MV-4-11 (cell line): Measurements from ENCODE around the gene RGS7.
"Not testable (repeated sequence)": the region's sequence is repeated elsewhere in the genome, so short reads cannot be mapped to it uniquely, and the experiment has no call there.

Source experiments
- DNase-seq: peaks from one replicate; lab custom pipeline; 2025; lab: John Stamatoyannopoulos, UW

RGS7 gene

DNA sequence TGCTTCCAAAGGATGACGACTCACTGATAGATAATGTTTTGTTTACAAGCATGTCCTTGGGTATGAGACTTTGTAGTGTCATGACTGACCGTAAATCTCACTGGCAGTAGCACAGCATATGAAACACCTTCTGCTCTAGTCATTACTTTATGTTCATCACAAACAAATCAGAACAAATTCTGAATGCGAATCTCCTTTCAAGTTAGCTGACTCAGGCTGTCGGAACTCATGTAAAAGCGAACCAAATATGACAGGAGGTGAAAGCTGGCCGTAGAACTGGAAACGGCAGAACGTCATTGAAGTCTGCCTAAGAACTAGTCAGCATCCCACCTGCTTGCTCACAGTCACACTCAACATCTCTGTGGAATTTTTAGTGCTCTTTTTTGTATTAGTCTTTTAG lies 143.9 kb downstream of the RGS7 start:
- no peak for DNase-seq

DNA sequence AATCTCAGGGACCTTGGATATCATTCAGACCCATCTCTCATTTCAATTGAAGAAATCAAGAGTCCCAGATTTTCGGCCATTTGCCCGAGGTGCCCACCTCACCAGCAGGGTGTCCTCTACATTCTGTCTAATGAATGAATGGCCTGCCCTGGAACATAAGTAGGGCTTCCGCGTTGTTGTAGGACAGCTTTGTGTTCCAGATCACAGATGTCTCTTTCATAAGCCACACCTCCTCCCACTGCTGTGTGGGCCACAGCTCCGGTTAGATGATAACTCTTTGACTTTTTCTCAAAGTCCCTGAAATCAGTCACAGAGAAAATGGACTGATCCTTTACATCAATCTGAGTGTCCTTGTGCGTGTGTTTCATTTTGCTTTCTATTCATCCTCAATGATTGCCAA lies 144.4 kb downstream of the RGS7 start:
- no peak for DNase-seq

DNA sequence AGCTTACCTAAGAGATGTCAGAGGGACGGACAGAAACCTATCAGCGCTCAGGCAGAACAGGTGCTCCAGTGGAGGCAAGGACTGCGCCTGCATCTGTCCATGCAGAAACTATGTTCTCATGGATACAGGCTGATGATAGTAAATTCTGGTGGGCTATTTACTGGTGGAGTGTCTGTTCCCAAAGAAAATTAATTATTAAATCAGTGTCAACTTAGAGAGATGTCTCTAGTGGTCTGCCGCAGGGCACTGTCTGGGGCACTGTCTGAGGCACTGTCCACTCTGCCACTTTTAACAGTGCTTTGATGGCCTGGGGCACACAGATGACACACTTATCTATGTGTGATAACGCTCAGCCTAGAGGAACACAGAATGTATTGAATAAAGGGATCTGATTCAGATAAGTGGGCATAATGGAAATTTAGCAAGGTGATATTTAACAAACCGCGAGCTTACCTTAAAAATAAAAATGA lies 148.1 kb downstream of the RGS7 start:
- DNase-seq: no peak

DNA sequence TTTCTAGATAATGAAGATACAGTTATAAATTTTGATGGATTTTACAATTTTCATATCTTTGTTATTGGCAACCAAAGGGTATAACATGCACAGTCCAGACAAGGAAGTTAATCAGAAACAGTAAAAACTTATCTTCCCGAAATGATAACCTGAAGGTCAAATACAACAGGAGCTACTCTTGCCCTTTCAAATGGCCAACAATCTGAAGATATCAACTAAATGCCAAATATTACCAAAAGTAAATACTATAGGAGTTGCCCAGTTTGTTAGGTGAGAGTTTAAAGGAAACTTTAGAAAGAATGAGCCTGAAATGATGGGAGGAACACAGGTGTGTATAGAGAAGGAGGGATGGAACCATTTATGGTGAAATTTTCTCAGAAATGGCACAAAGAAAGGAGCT lies 153.2 kb downstream of the RGS7 start:
- no peak for DNase-seq

DNA sequence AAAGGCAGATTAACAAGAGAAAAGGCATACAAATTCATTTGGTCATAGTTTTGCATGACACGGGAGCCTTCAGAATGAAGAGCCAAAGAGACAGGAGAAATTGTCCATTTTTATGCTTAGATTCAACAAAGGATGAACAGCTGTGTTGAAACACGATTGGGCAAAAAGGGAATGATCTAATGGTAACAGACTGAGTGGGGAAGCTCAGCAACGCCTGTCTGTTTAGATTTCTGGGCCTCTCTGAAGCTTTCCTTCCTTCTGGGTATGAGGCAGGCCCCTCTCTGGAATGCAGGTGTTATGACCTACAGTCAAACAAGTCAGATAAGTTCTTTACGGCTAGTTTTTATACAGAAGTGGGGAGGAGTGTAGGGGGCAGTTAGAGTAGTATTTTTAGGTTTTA lies 154.6 kb downstream of the RGS7 start:
- DNase-seq: no peak

DNA sequence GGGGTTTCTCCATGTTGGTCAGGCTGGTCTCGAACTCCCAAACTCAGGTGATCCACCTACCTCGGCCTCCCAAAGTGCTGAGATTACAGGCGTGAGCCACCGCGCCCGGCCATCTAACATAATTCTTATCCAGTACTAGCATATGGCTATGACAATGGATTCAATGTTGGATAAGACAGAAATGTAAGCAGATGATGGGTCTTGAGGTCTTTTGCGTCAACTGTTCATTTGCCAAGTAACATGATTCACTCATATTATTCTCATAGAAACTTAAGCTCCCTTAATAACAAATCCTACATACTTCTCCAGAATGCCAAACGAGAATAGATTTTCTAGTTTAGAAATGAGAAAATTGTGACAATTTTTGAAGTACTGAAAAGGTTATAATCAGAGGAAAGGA lies 170.3 kb downstream of the RGS7 start:
- no peak for DNase-seq

DNA sequence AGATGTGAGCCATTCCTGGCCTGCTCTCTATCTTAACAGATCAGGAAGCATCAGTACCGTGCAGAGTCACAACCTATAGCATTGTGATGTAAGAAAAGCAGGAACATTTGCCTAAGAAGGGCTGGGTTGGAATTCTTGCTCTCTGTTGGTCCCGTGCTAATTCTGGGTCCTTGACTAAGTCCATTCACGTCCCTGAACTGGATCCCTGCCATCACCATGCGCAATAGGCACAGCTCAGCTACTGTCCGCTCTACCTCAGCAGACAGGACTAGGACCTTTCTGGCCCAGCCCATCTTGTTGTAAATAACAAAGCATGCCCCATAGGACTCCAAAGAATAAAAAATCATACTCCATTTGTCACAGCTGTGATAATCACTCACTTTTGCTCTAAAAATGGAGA lies 175.0 kb downstream of the RGS7 start:
- no peak for DNase-seq

DNA sequence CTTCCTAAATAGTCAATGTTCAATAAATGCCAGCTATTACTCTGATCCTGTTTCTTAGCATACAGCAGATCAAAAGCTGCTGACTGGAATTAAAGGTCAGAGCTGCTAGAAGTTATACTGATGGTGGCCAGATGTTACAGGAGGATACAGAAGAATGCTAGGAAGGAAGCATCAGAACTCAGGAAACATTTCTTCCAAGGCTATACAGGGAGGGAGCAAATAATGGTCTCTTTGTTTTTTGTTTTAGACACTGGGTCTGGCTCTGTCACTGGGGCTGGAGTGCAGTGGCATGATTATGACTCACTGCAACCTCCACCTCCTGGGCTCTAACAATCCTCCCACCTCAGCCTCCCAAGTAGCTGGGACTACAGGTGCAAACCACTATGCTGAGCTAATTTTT lies 175.5 kb downstream of the RGS7 start:
- no peak for DNase-seq

DNA sequence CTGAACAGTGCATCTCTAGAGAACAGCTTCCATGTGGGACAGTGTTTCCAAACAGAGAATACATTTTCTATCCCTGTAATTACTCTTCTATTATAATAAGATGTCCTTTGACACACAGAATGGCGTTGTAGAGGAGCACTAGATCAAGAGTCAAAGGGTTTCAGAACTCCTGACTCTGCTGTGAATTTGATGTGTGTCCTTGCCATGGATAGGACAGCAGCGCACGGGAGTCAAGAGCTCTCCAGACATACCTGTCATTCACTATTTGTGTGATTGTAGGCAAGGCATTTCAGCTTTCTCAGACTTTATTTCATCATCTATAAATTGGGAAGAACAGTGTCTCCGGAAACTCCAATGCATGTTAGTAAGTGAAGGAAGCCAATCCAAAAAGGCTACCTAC lies 176.4 kb downstream of the RGS7 start:
- no peak for DNase-seq

DNA sequence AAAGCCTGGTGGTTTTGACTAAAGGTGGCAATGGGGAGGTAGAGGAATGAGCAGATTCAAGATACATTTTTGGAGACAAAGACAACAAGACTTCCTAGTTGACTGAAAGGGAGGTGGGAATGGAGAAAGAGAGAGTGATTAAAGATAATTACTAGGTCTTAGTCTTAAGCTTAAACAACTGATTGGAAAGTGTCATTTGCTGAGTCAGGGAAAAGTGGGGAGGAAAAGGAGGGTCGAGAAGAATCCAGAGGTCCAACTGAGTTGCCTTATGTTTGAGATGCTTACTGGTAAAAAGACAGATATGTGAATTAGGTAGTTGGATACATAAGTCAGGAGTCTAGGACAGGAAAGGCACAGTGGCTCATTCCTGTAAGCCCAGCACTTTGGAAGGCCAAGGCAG lies 179.3 kb downstream of the RGS7 start:
- no peak for DNase-seq

DNA sequence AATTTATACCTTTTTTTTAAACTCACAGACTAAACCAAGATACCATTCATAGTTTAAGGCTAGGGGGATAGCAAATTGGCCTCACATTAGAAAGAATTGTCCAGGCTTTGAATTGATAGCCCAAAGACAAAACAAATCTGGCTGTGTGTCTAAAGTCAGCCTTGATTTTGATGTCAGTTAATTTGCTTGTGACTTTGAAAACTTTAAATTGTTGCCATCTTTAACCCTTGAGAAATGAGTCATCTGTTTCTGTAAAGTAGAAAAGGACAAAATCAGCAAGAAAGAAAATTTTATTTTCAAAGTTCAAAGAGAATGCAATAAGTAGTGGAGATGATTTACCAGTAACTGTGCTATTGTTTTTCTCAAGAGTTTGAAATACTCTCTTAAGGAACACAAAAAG lies 184.5 kb downstream of the RGS7 start:
- no peak for DNase-seq

DNA sequence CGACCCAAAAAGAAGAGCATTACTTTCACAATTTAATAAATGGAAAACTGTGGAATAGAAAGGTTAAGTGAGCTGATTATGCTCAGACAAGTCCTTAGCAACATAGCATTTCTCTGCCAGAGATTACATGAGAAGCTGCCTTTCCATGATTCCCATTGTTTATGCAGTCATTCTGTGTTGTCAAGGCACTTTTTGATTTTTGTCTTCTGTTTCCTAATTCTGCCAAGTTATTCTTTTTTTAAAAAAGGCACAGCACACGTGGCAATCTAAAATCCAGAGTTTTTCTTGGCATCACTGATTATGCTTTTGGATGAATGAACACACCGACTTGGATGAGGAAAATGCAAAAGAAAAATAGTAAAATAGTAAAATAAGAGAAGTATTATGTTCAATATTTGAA lies 185.0 kb downstream of the RGS7 start:
- DNase-seq: no peak

DNA sequence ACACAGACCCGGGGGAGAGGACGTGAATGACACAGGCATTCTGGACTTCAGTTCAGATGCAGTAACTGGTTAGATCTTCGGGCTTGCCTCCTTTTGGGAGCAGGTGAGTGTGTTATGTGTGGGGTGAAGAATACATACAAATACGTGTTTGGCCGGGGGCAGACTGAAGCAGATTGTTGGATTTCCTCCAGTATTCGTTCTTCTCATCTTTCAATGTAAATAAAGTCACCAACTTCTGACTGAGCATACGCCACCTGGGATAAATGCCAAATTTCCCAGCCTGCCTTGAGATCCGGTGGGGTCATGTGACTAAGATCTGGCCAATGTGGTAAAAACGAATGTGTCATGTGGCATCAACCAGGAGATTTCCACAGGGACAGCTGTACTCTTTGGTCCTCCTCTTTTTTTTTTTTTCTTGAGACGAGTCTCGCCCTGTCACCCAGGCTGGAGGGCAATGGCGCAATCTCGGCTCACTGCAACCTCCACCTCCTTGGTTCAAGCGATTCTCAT lies 189.8 kb downstream of the RGS7 start:
- DNase-seq: no peak

DNA sequence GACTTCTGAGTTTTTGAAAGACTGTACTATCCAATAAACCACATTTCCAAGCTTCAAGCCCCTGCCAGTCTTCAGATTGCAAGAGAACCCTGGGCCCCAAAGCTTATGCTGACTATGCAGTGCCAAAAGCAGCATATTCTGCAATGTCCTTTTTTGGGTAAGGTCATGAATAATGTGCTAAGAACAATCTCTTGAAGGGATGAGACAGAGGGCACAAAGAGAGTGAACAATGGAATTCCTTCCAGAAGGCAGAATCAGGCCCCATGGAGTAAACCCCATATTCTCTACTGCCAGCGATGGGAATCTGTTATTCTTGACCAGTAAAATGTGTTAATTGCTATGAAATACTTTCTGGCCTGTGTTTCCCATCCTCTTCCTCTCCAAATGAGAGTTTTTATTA lies 190.4 kb downstream of the RGS7 start:
- DNase-seq: no peak

DNA sequence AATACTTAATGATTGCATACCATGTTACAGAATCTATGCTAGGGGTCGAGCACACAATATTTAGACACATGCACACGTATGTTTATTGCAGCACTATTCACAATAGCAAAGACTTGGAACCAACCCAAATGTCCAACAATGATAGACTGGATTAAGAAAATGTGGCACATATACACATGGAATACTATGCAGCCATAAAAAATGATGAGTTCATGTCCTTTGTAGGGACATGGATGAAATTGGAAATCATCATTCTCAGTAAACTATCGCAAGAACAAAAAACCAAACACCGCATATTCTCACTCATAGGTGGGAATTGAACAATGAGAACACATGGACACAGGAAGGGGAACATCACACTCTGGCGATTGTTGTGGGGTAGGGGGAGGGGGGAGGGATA lies 191.7 kb downstream of the RGS7 start:
- not testable (repeated sequence) for DNase-seq

DNA sequence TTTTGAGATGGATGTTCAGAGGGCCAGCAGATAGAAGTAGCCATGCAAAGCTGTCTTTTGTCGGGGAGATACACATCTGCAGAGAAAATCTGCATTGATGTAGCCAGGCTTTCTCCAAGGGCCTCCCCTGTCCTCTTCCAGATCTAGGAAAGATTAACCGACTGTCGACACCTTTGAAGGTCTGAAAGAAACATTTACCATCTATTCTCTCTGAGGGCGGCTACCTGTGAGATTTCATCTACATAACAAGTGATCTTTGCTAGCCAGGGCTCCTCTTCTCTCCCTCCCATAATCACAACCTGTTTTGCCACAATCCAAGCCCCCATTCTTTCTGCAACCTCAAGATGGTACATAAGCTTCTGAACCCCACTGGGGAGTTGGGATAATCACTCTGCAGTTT lies 193.6 kb downstream of the RGS7 start:
- DNase-seq: no peak

DNA sequence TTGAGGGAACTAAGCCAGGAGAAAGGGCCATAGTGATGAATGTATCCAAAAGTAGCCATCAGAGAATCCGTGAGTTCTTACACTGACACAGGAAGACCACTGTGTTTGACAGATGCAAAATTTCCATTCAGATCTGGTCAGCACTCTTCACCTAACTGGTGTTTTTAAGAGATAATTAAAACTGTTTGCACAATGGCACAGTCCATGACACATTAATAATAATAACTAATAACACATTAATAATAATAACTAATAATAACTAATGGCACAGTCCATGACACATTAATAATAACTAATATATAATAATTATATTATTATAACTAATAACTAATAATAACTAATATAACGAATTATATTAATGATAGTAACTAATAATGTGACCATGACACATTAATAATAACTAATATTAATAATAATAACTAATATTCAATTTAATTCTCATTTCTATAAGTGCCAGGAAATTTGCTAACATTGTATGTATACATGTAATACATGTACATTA lies 195.8 kb downstream of the RGS7 start:
- no peak for DNase-seq

DNA sequence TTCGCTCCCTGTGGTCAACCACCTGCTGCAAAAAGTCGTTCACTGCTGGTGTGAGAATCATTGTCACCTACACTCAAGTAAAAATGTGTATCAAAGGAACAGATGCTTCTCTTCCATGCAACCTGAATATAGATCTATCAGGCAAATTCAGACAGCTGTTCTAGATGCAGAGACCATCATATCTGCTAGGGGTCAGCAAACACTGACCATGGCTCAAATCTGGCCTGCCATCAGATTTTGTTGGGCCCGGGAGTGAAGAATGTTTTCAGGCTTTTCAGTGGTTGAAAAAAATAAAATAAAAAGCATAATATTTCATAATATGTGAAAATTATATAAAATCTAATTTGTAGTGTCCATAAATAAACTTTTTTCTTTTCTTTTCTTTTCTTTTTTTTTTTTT lies 199.6 kb downstream of the RGS7 start:
- no peak for DNase-seq

DNA sequence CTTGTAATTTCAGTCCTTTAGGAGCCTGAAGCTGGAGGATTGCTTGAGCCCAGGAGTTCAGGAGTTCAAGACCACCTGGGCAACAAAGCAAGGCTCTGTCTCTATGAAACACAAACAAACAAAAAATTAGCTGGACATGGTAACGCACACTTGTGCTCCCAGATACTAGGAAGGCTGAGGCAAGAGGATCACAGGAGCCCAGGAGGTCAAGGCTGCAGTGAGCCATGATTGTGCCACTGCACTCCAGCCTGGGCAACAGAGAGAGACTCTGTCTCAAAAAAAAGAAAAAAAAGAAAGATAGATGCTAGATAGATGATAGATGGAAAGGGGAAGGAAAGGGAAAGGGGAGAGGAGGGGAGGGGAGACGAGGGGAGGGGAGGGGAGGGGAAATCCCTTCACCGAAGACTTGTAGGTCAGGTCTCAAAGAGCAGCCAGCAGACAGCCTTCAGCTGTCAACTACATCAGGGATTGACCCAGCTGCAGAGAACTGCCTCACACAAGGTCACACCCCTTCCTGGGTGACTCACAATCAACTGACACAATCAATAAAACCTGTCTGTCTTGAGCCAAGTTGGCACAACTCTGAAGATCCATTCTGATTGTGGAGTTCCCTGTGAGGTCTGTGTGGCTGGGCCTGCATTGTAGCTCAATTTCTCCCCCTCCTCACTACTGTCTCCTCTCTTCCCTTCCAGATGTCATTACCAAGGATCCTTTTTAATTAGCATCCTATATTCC lies 200.6 kb downstream of the RGS7 start:
- peak; percentile 56 for DNase-seq

DNA sequence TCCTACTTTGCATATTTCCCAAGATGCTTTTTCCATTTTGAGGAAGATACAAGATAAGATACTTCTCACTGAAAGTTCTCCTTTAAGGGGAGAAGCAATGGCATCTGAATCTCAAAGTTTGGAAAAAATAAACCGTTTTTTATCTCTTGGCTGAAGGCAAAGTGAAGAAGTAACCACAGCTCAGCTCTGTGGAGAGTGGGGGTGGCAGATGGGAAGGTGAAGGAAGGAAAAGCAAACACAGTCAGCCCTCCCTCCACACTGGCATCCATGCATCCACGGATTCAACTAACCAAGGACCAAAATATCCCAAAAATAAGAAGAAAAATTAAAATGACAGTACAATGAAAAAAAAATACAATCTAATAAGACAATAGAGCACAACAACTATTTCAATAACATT lies 211.1 kb downstream of the RGS7 start:
- no peak for DNase-seq

DNA sequence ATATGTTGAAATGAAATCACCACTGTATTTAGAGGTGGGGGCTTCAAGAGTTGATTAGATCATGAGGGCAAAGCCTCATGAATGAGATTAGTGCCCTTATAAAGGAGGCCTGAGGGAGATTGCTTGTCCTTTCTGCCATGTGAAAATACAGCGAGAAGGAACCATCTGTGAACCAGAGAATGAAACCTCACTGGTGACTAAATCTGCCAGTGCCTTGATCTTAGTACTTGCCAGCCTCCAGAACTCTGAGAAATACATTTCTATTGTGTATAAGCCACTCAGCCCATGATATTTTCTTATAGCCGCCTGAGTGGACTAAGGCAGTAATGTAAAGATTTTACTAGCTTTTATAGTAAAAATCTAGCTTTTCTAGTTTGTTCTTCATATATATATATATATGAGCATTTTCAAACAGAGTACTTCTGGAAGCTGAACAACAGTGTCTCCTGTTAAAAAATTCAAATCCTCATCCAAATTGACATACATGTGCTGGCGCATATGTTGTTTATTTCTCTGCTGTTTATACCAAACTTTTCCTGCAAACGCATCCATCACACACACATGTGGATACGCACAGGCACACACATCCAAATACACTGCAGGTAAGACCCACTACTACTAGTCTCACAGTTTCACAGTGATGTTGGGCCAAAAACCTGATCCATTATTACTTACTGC lies 213.1 kb downstream of the RGS7 start:
- DNase-seq: no peak

DNA sequence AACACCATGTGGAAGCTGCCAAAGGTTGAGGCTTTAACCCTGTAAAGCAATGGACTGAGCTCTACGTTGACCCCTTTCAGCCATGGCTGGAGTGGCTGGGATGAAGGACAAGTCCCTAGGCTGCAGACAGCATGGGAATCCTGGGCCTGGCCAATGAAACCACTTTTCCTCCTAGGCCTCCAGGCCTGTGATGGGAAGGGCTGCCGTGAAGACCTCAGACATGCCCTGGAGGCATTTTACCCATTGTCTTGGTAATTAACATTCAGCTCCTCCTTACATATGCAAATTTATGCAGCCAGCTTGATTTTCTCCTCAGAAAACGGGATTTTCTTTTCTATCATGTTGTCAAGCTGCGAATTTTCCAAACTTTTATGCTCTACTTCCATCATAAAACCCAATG lies 214.5 kb downstream of the RGS7 start:
- DNase-seq: no peak

DNA sequence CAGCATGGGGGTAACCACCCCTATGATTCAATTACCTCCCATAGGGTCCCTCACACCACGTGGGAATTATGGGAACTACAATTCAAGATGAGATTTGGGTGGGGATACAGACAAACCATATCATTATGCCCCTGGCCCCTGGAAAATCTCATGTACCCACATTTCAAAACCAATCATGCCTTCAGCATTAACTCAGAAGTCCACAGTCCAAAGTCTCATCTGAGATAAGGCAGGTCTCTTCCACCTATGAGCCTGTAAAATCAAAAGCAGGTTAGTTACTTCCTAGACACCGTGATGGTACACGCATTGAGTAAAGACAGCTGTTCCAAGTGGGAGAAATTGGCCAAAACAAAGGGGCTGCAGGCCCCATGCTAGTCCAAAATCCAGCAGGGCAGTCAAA lies 215.4 kb downstream of the RGS7 start:
- not testable (repeated sequence) for DNase-seq

DNA sequence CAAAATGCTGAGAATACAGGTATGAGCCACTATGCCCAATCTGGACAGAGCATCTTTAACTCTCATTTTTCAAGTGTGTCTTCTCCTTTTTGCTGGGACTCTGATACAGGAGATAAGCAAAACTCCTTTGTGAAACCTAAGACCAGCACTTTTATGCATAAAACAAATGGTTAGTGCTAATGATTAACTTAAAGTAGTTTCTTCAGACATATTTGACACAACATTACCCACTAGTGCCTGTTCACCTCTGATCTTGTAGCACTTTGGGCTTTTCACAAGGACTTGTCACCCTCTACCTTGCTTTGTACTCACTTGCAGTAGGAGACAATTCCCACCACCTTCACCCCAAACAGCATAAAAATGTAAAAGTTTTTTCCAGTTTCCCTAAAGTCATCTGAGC lies 216.3 kb downstream of the RGS7 start:
- DNase-seq: no peak
